GM21825 (cell line): Measurements from ENCODE around the gene POP5.
"Not testable (repeated sequence)": the region's sequence is repeated elsewhere in the genome, so short reads cannot be mapped to it uniquely, and the experiment has no call there.

Source experiments
- ATAC-seq: cut with Tn5 transposase; IDR thresholded peaks from one replicate; pipeline ENCODE4 v1.9.1; 2021; ENCODE audit warnings: mild to moderate bottlenecking, moderate library complexity; ENCODE audit not compliant: unreplicated experiment

The POP5 gene

DNA sequence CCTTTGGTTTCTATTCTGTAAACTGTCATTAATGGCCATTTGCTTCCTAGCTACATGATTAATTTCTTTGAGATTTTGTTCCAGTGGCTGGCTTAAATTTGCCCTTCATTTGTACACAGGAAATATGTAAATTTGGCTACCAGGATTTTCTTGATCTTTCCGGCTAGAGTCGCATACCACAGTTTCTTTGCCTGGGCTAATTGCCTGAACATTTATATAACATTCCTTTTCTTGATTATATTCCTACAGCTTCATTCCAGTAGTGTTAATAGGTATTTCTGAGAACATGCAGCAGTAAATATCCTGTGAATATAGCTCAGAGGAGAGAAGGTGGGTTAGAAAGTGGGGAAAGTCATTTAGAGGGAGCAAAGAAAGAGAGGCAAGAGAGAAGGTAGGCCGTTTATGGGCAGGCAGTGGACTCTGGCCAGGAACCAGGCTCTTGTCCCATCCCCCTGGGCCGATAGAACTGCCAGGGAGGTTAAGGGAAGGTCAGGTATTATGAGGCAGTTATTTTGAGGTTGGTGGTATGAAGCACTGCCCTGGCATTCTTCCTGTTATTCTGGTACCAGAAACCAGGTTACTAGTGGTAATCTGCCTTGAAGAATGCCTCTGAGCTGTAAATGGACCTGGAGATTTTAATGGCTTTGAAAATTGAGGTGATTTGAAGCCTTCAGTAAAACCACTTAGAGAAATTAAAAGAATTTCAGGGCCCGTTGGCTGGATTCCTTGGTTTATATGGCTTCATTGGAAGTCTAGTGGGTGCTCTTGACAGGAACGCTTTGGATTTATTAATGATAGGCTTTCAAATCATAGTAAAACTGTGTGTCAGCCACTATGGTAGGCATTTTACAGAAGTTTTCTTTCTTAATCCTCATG, 42.7 kb downstream of the POP5 start:
- no peak for ATAC-seq

DNA sequence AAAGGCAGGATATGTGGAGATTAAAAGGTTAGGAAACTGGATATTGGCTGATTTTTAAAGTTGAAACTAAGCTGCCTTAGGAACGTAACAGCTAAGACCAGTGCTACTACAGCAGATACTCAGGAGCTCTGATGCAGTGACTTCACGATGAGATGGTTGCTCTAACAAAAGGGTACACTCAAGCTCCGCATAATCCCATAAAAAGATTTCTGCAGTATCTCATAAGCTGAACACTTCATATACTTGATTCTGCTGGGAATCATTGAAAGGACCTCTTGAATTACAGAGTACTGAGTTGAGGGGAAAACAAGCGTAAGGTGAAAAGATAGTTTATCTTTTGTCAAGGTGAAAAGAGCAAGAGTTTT, 43.4 kb downstream of the POP5 start:
- ATAC-seq, result no peak

DNA sequence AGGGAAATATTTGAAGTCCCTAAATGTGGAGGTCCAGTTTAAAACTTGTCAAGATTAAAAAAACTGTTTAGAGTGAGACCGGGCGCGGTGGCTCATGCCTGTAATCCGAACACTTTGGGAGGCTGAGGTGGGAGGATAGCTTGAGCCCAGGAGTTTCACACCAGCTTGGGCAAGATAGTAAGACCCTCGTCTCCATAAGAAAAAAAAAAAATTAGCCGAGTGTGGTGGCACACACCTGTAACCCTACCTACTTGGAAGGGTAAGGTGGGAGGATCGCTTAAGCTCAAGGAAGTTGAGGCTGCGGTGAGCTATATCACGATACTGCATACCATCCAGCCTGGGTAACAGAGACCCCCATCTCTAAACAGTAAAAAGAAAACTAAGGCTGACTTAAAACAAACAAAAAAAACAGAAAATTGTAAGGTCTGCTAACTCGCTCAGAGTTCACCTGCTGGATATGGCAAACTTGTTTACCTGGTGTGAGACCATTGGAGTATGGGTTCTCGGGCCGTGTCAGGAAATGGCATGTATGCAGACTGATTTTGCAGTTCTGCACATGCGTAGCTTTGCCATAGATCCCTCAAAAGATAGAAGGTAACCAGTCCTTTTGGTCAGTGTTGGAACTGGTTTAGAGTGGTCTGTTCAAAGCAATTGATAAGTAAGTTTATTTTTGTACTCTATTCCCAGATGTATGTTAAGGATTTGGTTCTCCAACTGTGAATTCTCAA, 45.0 kb downstream of the POP5 start:
- no peak for ATAC-seq

- peak; percentile 28 for ATAC-seq
These were observed 46.2 kb downstream of the POP5 start for GRCh38 chr12:120534703-120535655.

GRCh38 chr12:120534203-120534702, 46.9 kb downstream of the POP5 start, which contains the start of gene RNF10:
TSS of gene RNF10 (plus strand) at chr12:120534356. CDS start at chr12:120534812, 456 bp downstream.
- peak; percentile 59 for ATAC-seq

DNA sequence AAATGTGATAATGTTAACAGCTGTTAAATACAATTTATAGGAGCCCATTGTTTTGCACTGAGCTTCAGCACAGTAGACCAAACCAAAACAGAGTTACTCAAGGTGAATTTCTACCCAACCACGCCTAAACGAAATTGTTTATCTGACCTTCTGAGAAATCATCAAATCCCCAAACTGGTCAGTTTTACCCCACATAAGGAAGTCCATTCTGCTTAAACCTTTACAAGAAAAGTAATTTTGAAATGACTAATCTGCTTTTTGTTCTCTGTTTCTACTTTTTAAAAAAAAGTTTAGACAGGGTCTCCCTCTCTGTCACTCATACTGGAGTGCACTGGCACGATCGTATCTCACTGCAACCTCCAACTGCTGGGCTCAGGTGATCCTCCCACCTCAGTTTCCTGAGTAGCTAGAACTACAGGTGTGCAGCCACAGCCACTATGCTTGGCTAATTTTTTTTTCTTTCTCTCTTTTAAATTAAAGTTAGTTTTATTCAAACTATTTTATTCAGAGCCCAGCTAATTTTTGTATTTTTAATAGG, 48.4 kb downstream of the POP5 start:
- ATAC-seq, result no peak

- not testable (repeated sequence) for ATAC-seq
These were observed 50.8 kb downstream of the POP5 start for GRCh38 chr12:120530418-120530761.

GRCh38 chr12:120529641-120530417, 51.4 kb downstream of the POP5 start:
- ATAC-seq, result no peak

- ATAC-seq, result peak; percentile 78
These were observed 52.2 kb downstream of the POP5 start, which contains the start of gene COQ5 for GRCh38 chr12:120528861-120529525. TSS of gene COQ5 (minus strand) at chr12:120529158. CDS start at chr12:120529141, 17 bp downstream.
